HEK293 (cell line): ENCODE results near the gene HIKESHI.
"Not testable (repeated sequence)": the region's sequence is repeated elsewhere in the genome, so short reads cannot be mapped to it uniquely, and the experiment has no call there.

Experiments
- CTCF ChIA-PET: fragments of 350-600 bp; formaldehyde crosslinking; extraction: SDS; loops from one replicate; lab custom pipeline; 2021; ENCODE audit warnings: antibody characterized with exemption; lab: Yijun Ruan, JAX
- POLR2A ChIA-PET: fragments of 300-600 bp; formaldehyde crosslinking; extraction: SDS; loops from one replicate; lab custom pipeline; 2020; ENCODE audit warnings: antibody characterized with exemption, inconsistent platforms; lab: Yijun Ruan, JAX
- H3K27ac ChIP-seq: fragments of 200-500 bp; sonication (Bioruptor generic); 2 replicates; pipeline ENCODE4 v1.5.1; 2014; ENCODE audit warnings: low read depth, low read length, control low read depth, inconsistent platforms; ENCODE audit errors: extremely low read depth
- H3K36me3 ChIP-seq, 2 experiments: fragments of 200-500 bp in 1 of 2; sonication (Bioruptor generic) in 1 of 2; 1 replicate in 1 of 2; 2 replicates in 1 of 2; pipeline ENCODE4 v1.5.1; 2014 to 2017; ENCODE audit warnings: inconsistent platforms in 2 of 2, low read length in 2 of 2; ENCODE audit not compliant: control insufficient read depth in 2 of 2, insufficient read depth in 1 of 2
- H3K4me1 ChIP-seq: fragments of 200-500 bp; sonication (Bioruptor generic); 2 replicates; pipeline ENCODE4 v1.5.1; 2014; ENCODE audit warnings: mild to moderate bottlenecking, low read length, inconsistent platforms; ENCODE audit not compliant: control insufficient read depth, insufficient read depth
- H3K4me3 ChIP-seq: 2 replicates; pipeline ENCODE4 v1.5.1; 2011; ENCODE audit warnings: low read depth, mild to moderate bottlenecking, control low read depth, low read length, moderate library complexity
- H3K9me3 ChIP-seq: fragments of 200-500 bp; sonication (Bioruptor generic); 2 replicates; pipeline ENCODE4 v1.5.1; 2014; ENCODE audit warnings: low read depth, low read length, inconsistent platforms; ENCODE audit not compliant: control insufficient read depth, insufficient read depth
- ATF2 ChIP-seq: fragments of 450-650 bp; formaldehyde crosslinking; IDR thresholded peaks from 2 replicates; pipeline ENCODE4 v1.5.1; 2016; ENCODE audit warnings: missing biosample characterization, missing genetic modification characterization, low read depth
- BCL11B ChIP-seq: fragments of 450-650 bp; formaldehyde crosslinking; IDR thresholded peaks from 2 replicates; pipeline ENCODE4 v1.5.1; 2016; ENCODE audit warnings: low read depth, missing biosample characterization, missing genetic modification characterization
- EGR2 ChIP-seq: fragments of 450-650 bp; formaldehyde crosslinking; IDR thresholded peaks from 2 replicates; pipeline ENCODE4 v1.5.1; 2016; ENCODE audit warnings: low read depth, missing biosample characterization, missing genetic modification characterization
- FEZF1 ChIP-seq: fragments of 450-650 bp; formaldehyde crosslinking; IDR thresholded peaks from 2 replicates; pipeline ENCODE4 v1.5.1; 2016; ENCODE audit warnings: missing biosample characterization, missing genetic modification characterization
- KLF17 ChIP-seq: fragments of 450-650 bp; formaldehyde crosslinking; IDR thresholded peaks from 2 replicates; pipeline ENCODE4 v1.5.1; 2016; ENCODE audit warnings: missing biosample characterization, missing genetic modification characterization
- PRDM1 ChIP-seq: fragments of 450-650 bp; formaldehyde crosslinking; IDR thresholded peaks from 2 replicates; pipeline ENCODE4; 2016; ENCODE audit warnings: missing biosample characterization, missing genetic modification characterization
- SCRT2 ChIP-seq: fragments of 450-650 bp; formaldehyde crosslinking; IDR thresholded peaks from 2 replicates; pipeline ENCODE4 v1.5.1; 2016; ENCODE audit warnings: missing biosample characterization, missing genetic modification characterization
- SP7 ChIP-seq: fragments of 450-650 bp; formaldehyde crosslinking; IDR thresholded peaks from 2 replicates; pipeline ENCODE4 v1.5.1; 2016; ENCODE audit warnings: missing biosample characterization, missing genetic modification characterization
- TRIM28 ChIP-seq: IDR thresholded peaks from 2 replicates; pipeline ENCODE4 v1.6.1; 2011; ENCODE audit warnings: low read length, control low read depth, borderline replicate concordance
- ZBTB26 ChIP-seq: fragments of 450-650 bp; formaldehyde crosslinking; optimal IDR thresholded peaks from 2 replicates; pipeline ENCODE3; 2016; ENCODE audit warnings: missing biosample characterization, mild to moderate bottlenecking, missing genetic modification characterization
- ZBTB48 ChIP-seq: fragments of 450-650 bp; formaldehyde crosslinking; IDR thresholded peaks from 2 replicates; pipeline ENCODE4 v1.5.1; 2016; ENCODE audit warnings: missing biosample characterization, missing genetic modification characterization
- ZFHX2 ChIP-seq: fragments of 450-650 bp; formaldehyde crosslinking; conservative IDR thresholded peaks from 2 replicates; pipeline ENCODE4 v1.5.1; 2016; ENCODE audit warnings: missing biosample characterization, missing genetic modification characterization
- ZFP41 ChIP-seq: fragments of 450-650 bp; formaldehyde crosslinking; IDR thresholded peaks from 2 replicates; pipeline ENCODE4 v1.5.1; 2016; ENCODE audit warnings: missing biosample characterization, missing genetic modification characterization, borderline replicate concordance
- ZFP69B ChIP-seq: fragments of 450-650 bp; formaldehyde crosslinking; IDR thresholded peaks from 2 replicates; pipeline ENCODE4 v1.5.1; 2016; ENCODE audit warnings: missing biosample characterization, missing genetic modification characterization
- ZNF10 ChIP-seq: fragments of 450-650 bp; formaldehyde crosslinking; IDR thresholded peaks from 2 replicates; pipeline ENCODE4 v1.5.1; 2017; ENCODE audit warnings: missing biosample characterization, missing genetic modification characterization
- ZNF140 ChIP-seq: fragments of 450-650 bp; formaldehyde crosslinking; IDR thresholded peaks from 2 replicates; pipeline ENCODE4 v1.5.1; 2016; ENCODE audit warnings: missing biosample characterization, missing genetic modification characterization
- ZNF202 ChIP-seq: fragments of 450-650 bp; formaldehyde crosslinking; IDR thresholded peaks from 2 replicates; pipeline ENCODE4 v1.5.1; 2016; ENCODE audit warnings: missing biosample characterization, missing genetic modification characterization, borderline replicate concordance
- ZNF26 ChIP-seq: fragments of 450-650 bp; formaldehyde crosslinking; IDR thresholded peaks from 2 replicates; pipeline ENCODE4 v1.5.1; 2016; ENCODE audit warnings: missing biosample characterization, missing genetic modification characterization
- ZNF350 ChIP-seq: fragments of 450-650 bp; formaldehyde crosslinking; IDR thresholded peaks from 2 replicates; pipeline ENCODE4 v1.5.0; 2017; ENCODE audit warnings: missing biosample characterization, mild to moderate bottlenecking, missing genetic modification characterization
- ZNF37A ChIP-seq: fragments of 450-650 bp; IDR thresholded peaks from 2 replicates; pipeline ENCODE4 v1.5.1; 2018; ENCODE audit warnings: missing biosample characterization, missing genetic modification characterization
- ZNF394 ChIP-seq: fragments of 450-650 bp; formaldehyde crosslinking; IDR thresholded peaks from 2 replicates; pipeline ENCODE4 v1.5.1; 2016; ENCODE audit warnings: missing biosample characterization, missing genetic modification characterization, mild to moderate bottlenecking, moderate library complexity, borderline replicate concordance
- ZNF426 ChIP-seq: fragments of 450-650 bp; formaldehyde crosslinking; IDR thresholded peaks from 2 replicates; pipeline ENCODE4 v1.5.1; 2017; ENCODE audit warnings: missing biosample characterization, missing genetic modification characterization, mild to moderate bottlenecking, inconsistent platforms, moderate library complexity
- ZNF548 ChIP-seq: fragments of 450-650 bp; formaldehyde crosslinking; IDR thresholded peaks from 2 replicates; pipeline ENCODE4 v1.5.1; 2016; ENCODE audit warnings: missing biosample characterization, missing genetic modification characterization
- ZNF596 ChIP-seq: fragments of 450-650 bp; IDR thresholded peaks from 2 replicates; pipeline ENCODE4 v1.5.0; 2018; ENCODE audit warnings: missing biosample characterization, mild to moderate bottlenecking, missing genetic modification characterization, moderate library complexity
- ZNF621 ChIP-seq: fragments of 450-650 bp; formaldehyde crosslinking; IDR thresholded peaks from 2 replicates; pipeline ENCODE4 v1.5.1; 2017; ENCODE audit warnings: missing biosample characterization, missing genetic modification characterization
- ZNF701 ChIP-seq: fragments of 450-650 bp; formaldehyde crosslinking; IDR thresholded peaks from 2 replicates; pipeline ENCODE4 v1.5.1; 2016; ENCODE audit warnings: missing biosample characterization, missing genetic modification characterization
- ZNF777 ChIP-seq: fragments of 450-650 bp; formaldehyde crosslinking; IDR thresholded peaks from 2 replicates; pipeline ENCODE4 v1.5.1; 2017; ENCODE audit warnings: missing biosample characterization, missing genetic modification characterization, borderline replicate concordance
- ZSCAN4 ChIP-seq: fragments of 450-650 bp; formaldehyde crosslinking; IDR thresholded peaks from 2 replicates; pipeline ENCODE4 v1.5.1; 2017; ENCODE audit warnings: missing biosample characterization, missing genetic modification characterization

Gene HIKESHI

GRCh38 chr11:86355256-86355655 lies 53.2 kb downstream of the HIKESHI start:
- Histone ChIP-seq H3K9me3 (no peaks in the 10 kb centered on the region), H3K36me3 (no peaks in the 10 kb centered on the region), H3K4me1 (no peaks in the 10 kb centered on the region)
- TF ChIP-seq ZNF621 (tag by site-specific recombination): no peak
- TF ChIP-seq ZFHX2: no peak
- no peak for TF ChIP-seq ZNF548
- TF ChIP-seq SCRT2 (tag by site-specific recombination): no peak
- TF ChIP-seq ZNF140: no peak
- no peak for TF ChIP-seq ZNF37A (tag by site-specific recombination)
- TF ChIP-seq PRDM1 (tag by site-specific recombination): no peak
- no peak for TF ChIP-seq SP7
- no peak for TF ChIP-seq ZFP69B (tag by site-specific recombination)
- no peak for TF ChIP-seq ZNF777 (tag by site-specific recombination)
- TF ChIP-seq ATF2 (tag by site-specific recombination): no peak
- no peak for TF ChIP-seq TRIM28
- TF ChIP-seq ZBTB48 (tag by site-specific recombination): no peak
- TF ChIP-seq, all 188 proteins: peak for 0
- CTCF ChIA-PET: interaction anchor here (0.6 to 0.8 kb wide), 4 partner anchors 42 to 1691 kb away, joined by 3 to 4 read pairs (median 3); no protein-coding TSS in a partner anchor
- no peak overlapping the region for H3K4me3 ChIP-seq
- no peak overlapping the region for H3K27ac ChIP-seq
- POLR2A ChIA-PET: interaction anchor here (0.7 kb wide), 1 partner anchor 14 kb away, joined by 3 read pairs; no protein-coding TSS in a partner anchor

- H3K27ac ChIP-seq, H3K4me1 ChIP-seq, H3K36me3 ChIP-seq, POLR2A ChIA-PET, H3K9me3 ChIP-seq, H3K4me3 ChIP-seq: not testable (repeated sequence)
- CTCF ChIA-PET: interaction anchor here (1.0 to 1.4 kb wide), 2 partner anchors 61 to 581 kb away, joined by 3 to 5 read pairs; no protein-coding TSS in a partner anchor
Observed at GRCh38 chr11:86357412-86357811, 55.4 kb downstream of the HIKESHI start.

GRCh38 chr11:86358720-86359119 lies 56.7 kb downstream of the HIKESHI start:
- POLR2A ChIA-PET: no interaction called here
- no peak for TF ChIP-seq ZNF596 (tag by site-specific recombination)
- no peak for TF ChIP-seq ZBTB26 (tag by site-specific recombination)
- TF ChIP-seq ZFP69B (tag by site-specific recombination): no peak
- no peak for TF ChIP-seq ZSCAN4 (tag by site-specific recombination)
- no peak for TF ChIP-seq BCL11B
- no peak for TF ChIP-seq FEZF1 (tag by site-specific recombination)
- no peak for TF ChIP-seq ZNF10 (tag by site-specific recombination)
- no peak for TF ChIP-seq ZNF701 (tag by site-specific recombination)
- TF ChIP-seq ZNF26: no peak
- no peak for TF ChIP-seq ZFP41 (tag by site-specific recombination)
- no peak for TF ChIP-seq ZNF426
- TF ChIP-seq KLF17 (tag by site-specific recombination): no peak
- TF ChIP-seq ZNF202 (tag by site-specific recombination): no peak
- TF ChIP-seq EGR2: no peak
- no peak for TF ChIP-seq ZNF350 (tag by site-specific recombination)
- TF ChIP-seq ZNF394: no peak

More at GRCh38 chr11:86358720-86359119, 56.7 kb downstream of the HIKESHI start:
- H3K27ac ChIP-seq: no peak overlapping the region
- CTCF ChIA-PET: interaction anchor here (0.6 to 1.4 kb wide), 3 partner anchors 41 to 97 kb away, joined by 3 to 8 read pairs (median 5); no protein-coding TSS in a partner anchor
- no peaks in the 10 kb centered on the region for H3K36me3 ChIP-seq
- no peak overlapping the region for H3K4me3 ChIP-seq
- no peaks in the 10 kb centered on the region for H3K4me1 ChIP-seq
- H3K9me3 ChIP-seq: no peaks in the 10 kb centered on the region
